Prostate gland (tissue), 2 donors: ENCODE results near the gene NDUFV2. TPM values are rescaled to one million over a fixed set of nuclear protein-coding genes. Genes with fewer than 3 reads are reported as not detected.

Experiments used
- DNase-seq: peaks from one replicate; pipeline ENCODE4 v3.0.0-alpha.2; 2019; ENCODE audit warnings: low spot score
- H3K27ac ChIP-seq, 2 donors: fragments of 200-600 bp; sonication (generic); 2 replicates each; pipeline ENCODE4 v1.5.1; 2017 to 2019
- H3K27me3 ChIP-seq: fragments of 200-600 bp; sonication (generic); replicated peaks from 2 replicates; pipeline ENCODE4 v1.5.1; 2019; ENCODE audit not compliant: insufficient read depth
- H3K36me3 ChIP-seq, 2 donors: fragments of 200-600 bp; sonication (generic); 1 replicate in 1 of 2; 2 replicates in 1 of 2; pipeline versions ENCODE4 v1.5.1 to v1.8.1; 2017 to 2019
- H3K4me1 ChIP-seq: fragments of 200-600 bp; sonication (generic); replicated peaks from 2 replicates; pipeline ENCODE4 v1.5.1; 2019
- H3K4me3 ChIP-seq, 2 donors: fragments of 200-600 bp; sonication (generic); 2 replicates each; pipeline ENCODE4 v1.5.1; 2017 to 2019
- H3K9me3 ChIP-seq: fragments of 200-600 bp; sonication (generic); 2 replicates; pipeline ENCODE4 v1.5.1; 2017
- POLR2A ChIP-seq: fragments of 450-650 bp; IDR thresholded peaks from one replicate; pipeline ENCODE4 v1.6.1; 2016; ENCODE audit warnings: antibody characterized with exemption, mild to moderate bottlenecking
- POLR2AphosphoS5 ChIP-seq: sonication (generic); formaldehyde crosslinking; IDR thresholded peaks from one replicate; pipeline ENCODE4 v1.6.1; 2017; ENCODE audit warnings: antibody characterized with exemption
- WGBS: methylation state at CpG from one replicate; pipeline ENCODE4 v1.1.5; 2018; 5-methylcytosine and 5-hydroxymethylcytosine counted together
- intact Hi-C: fragments of 100-400 bp; cut with DNase I; formaldehyde crosslinking; loops from one replicate; pipeline ENCODE4 v1.14.2; 2022
- total RNA-seq, 2 donors: library from RNA; depleted of rRNA; stranded (reverse); fragments of >200 nt; gene quantifications; one replicate each; pipeline ENCODE4 v1.1.0, GENCODE V29; 2016
- TF ChIP-seq, protein P1 (sequence below), 4 experiments: fragments of 200-600 bp in 2 of 4; fragments of 450-650 bp in 2 of 4; sonication (generic) in 2 of 4; IDR thresholded peaks; 1 replicate in 3 of 4; 2 replicates in 1 of 4; pipeline ENCODE4 v1.5.1; 2016 to 2019; ENCODE audit warnings: antibody characterized with exemption in 4 of 4, mild to moderate bottlenecking in 2 of 4, moderate library complexity in 2 of 4

Gene NDUFV2
- total RNA-seq, 2 donors from 2014 or later: 114 to 161 TPM

DNA sequence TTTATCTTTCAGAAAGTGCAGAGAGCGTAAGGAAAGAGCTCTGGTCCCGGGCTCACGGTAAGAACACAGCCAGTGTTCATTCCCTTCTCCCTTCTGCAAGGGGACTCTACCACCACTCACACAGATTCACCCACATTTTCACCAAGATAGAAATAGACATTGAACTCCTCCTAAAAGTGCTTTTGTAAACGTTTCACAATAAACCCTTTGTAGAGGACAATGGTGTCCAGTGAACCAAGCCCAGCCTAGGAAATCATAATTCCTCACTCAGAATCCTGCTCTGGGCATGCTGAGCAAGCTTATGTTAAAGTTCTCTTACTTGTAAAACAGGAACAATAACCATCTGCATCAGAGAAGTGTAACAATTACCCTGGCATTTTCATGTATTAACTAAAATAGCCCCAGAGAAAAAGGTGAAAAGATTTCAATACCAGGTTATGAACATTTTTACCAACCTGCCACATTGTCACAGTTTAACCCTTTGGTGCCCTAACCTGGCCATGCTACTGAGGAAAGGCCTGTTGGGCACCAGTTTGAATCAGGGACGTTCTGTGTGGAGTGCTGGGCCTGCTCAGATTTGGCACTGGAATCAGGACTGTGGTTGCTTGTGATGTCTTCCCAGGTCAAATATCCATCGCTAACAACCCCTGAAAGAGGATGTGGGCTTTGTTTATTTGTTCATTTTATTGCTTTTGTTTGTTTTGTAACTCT is 22.5 kb upstream of the NDUFV2 start:
- 50% methylated on average over 6 of the region's 6 CpGs for WGBS
- TF ChIP-seq, protein P1, sequence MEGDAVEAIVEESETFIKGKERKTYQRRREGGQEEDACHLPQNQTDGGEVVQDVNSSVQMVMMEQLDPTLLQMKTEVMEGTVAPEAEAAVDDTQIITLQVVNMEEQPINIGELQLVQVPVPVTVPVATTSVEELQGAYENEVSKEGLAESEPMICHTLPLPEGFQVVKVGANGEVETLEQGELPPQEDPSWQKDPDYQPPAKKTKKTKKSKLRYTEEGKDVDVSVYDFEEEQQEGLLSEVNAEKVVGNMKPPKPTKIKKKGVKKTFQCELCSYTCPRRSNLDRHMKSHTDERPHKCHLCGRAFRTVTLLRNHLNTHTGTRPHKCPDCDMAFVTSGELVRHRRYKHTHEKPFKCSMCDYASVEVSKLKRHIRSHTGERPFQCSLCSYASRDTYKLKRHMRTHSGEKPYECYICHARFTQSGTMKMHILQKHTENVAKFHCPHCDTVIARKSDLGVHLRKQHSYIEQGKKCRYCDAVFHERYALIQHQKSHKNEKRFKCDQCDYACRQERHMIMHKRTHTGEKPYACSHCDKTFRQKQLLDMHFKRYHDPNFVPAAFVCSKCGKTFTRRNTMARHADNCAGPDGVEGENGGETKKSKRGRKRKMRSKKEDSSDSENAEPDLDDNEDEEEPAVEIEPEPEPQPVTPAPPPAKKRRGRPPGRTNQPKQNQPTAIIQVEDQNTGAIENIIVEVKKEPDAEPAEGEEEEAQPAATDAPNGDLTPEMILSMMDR (IDR thresholded peaks at IDR 0.05): no peak
- TF ChIP-seq POLR2A (no peak), POLR2AphosphoS5 (no peak)
- H3K36me3 ChIP-seq: no peaks in the 10 kb centered on the region
- no peaks in the 10 kb centered on the region for H3K4me1 ChIP-seq
- intact Hi-C loops: no loop called here
- H3K4me3 ChIP-seq: no peak overlapping the region
- H3K9me3 ChIP-seq: no peaks in the 10 kb centered on the region
- no peak overlapping the region for H3K27ac ChIP-seq
- DNase-seq: no peak
- H3K27me3 ChIP-seq: no peaks in the 10 kb centered on the region

DNA sequence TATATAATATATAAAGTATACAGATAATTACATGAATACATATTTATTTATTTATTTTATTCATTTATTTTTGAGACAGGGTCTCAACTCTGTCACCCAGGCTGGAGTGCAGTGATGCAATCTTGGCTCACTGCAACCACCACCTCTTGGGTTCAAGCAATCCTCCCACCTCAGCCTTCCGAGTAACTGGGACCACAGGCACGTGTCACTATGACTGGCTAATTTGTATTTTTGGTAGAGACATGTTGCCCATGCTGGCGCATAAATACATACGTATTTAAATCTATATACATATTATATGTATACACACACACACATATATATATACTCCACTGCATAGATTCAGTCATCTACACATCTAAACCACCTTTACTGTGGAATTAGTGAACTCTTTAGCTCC is 20.6 kb upstream of the NDUFV2 start:
- intact Hi-C loops: no loop called here
- no peak for DNase-seq
- Histone ChIP-seq H3K9me3 (no peaks in the 10 kb centered on the region), H3K4me1 (no peaks in the 10 kb centered on the region), H3K36me3 (no peaks in the 10 kb centered on the region), H3K27ac (no peak overlapping the region), H3K27me3 (no peaks in the 10 kb centered on the region), H3K4me3 (no peak overlapping the region)
- TF ChIP-seq POLR2A (no peak), POLR2AphosphoS5 (no peak)
- TF ChIP-seq, protein P1 (IDR thresholded peaks at IDR 0.05): no peak
- 89% methylated on average over 4 of the region's 4 CpGs for WGBS

DNA sequence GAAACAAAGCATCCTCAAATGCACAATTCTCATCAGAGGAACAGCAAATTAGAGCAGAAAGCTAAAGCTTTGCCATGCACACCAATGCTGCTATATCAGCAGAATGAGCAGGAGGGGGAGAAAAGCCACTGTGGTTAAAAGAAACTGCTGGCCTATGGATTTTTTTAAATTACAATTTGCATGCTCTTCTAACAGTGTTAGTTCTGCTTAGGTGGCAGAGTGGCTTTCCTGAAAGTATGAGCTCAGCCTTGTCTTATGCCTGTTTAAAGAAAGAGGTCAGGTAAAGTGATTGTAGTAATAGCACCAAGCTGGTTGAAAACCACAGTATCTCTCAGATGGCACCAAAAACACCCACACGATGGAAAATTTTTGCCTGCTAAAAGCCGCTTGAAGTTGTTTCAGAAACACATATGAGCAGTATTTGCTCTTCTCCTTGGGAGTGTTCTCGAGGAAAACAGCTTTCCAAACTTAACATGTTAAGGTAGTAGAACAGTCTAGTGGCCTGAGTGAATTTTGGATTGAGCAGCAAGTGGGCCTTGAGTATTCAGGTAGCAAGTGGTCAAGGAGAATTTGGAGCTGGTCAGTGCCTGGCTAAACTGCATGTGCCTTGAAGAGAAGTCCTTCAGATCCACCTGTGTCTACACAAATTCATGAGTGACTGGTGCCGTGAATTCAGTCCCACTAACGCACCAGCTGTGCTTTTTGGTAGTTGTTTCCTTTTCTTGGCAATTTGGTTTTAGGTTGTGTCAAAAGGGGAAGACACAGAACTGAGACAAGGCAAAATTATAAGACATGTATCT is 19.6 kb upstream of the NDUFV2 start:
- 83% methylated on average over 5 of the region's 5 CpGs for WGBS
- TF ChIP-seq POLR2A (no peak), POLR2AphosphoS5 (no peak)
- TF ChIP-seq, protein P1 (IDR thresholded peaks at IDR 0.05): no peak
- Histone ChIP-seq H3K9me3 (no peaks in the 10 kb centered on the region), H3K27me3 (no peaks in the 10 kb centered on the region), H3K4me3 (no peak overlapping the region), H3K4me1 (no peaks in the 10 kb centered on the region), H3K36me3 (no peaks in the 10 kb centered on the region), H3K27ac (no peak overlapping the region)
- no peak for DNase-seq
- intact Hi-C loops: no loop called here

DNA sequence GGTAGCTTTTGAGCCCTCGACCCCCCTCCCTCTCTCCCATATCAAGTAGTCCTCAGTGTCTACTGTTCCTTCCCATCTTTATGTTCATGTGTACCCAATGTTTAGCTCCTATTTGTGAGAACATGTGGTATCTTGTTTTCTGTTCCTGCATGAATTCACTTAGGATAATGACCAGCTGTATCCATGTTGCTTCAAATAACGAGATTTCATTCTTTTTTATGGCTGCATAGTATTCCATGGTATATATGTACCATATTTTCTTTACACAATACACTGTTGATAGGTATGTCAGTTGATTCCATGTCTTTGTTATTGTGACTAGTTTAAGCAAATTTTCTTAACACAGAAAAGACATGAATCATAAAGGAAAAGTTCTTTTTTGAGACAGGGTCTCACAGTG is 16.5 kb upstream of the NDUFV2 start:
- no peak overlapping the region for H3K27ac ChIP-seq
- H3K27me3 ChIP-seq: no peaks in the 10 kb centered on the region
- 91% methylated on average over 2 of the region's 2 CpGs for whole genome bisulfite sequencing

More for the DNA sequence above, 16.5 kb upstream of the NDUFV2 start:
- H3K36me3 ChIP-seq: no peaks in the 10 kb centered on the region
- intact Hi-C loops: no loop called here
- H3K4me3 ChIP-seq: no peak overlapping the region
- no peak for TF ChIP-seq POLR2A
- TF ChIP-seq POLR2AphosphoS5: no peak
- TF ChIP-seq, protein P1 (IDR thresholded peaks at IDR 0.05): no peak
- no peak for DNase-seq
- H3K9me3 ChIP-seq: no peaks in the 10 kb centered on the region
- no peaks in the 10 kb centered on the region for H3K4me1 ChIP-seq
